Activated CD8-positive, alpha-beta memory T cell treated with anti-CD3 and anti-CD28 coated beads, Interleukin-2, amount 50 U/mL, for 4 hours (primary cell): Measurements from ENCODE around the gene PTBP2.
A peak's percentile ranks its signal among the peaks of the same experiment; 100 is the strongest.

Experiments used
- DNase-seq: peaks from one replicate; pipeline ENCODE4 v3.0.0-alpha.2; 2020

Gene PTBP2

GRCh38 chr1:96721416-96722160, at the start of gene PTBP2:
Gene PTBP2 (plus strand): TSS chr1:96721784. CDS start chr1:96721865, 81 bp downstream.
- peak; percentile 81 for DNase-seq

DNA sequence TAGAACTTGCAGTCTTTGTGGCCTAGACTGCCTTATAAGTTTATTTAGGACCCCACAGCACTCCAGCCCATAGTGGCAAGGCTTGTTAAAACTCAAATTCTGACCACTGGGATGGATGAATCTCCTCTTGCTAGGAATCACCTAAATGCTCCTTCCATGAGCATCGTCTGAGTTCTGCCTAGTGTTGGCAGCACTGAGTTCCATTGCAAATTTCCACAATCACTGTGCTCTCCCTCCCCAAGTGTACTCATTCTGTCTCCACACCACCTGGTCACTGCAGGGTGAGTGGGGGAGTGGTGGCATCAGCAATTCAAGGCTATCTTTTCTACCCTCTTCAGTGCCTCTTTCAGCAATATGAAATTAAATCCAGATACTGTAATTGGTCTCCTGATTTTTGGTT, 46.7 kb upstream of the PTBP2 start:
- no peak for DNase-seq

DNA sequence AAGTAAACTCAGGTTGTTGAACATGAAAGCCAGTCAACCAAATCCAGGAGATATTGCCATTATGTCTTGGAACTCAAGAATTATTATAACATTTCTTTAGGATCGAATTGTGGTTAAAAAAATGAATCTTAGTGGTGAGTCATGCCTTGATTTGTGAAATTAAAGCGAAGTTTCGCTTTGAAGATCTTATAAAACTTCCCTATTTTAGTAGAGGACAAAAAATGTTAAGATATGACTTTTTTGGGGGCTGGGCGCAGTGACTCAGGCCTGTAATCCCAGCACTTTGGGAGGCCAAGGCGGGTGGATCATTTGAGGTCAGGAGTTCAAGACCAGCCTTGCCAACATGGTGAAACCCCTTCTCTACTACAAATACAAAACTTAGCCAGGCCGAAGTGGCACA, 39.5 kb upstream of the PTBP2 start:
- DNase-seq: no peak

- no peak for DNase-seq
These were observed 37.7 kb upstream of the PTBP2 start for GRCh38 chr1:96683931-96684330.

DNA sequence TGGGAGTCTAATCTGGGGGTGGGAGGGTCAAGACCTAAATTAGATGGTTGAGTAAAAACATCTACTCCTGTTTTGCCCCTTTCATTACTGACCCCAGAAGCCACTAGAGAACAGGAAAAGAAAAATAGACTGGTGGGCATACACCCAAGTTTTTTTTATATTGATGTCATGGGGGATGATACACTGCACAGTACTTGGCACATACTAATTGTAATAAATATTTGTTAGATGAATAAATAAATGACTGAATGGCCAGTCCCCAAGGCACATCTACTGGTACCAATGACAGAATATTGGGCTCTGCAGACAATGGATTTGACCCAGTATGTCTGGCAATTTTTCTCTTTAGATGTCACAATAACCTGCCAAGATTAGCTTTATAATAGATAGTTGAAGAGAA, 36.8 kb upstream of the PTBP2 start:
- DNase-seq: no peak

GRCh38 chr1:96688767-96689166, 32.8 kb upstream of the PTBP2 start:
- DNase-seq: no peak

- no peak for DNase-seq
These were observed 25.6 kb upstream of the PTBP2 start for GRCh38 chr1:96695954-96696353.

GRCh38 chr1:96698342-96698983, 23.1 kb upstream of the PTBP2 start:
- no peak for DNase-seq

DNA sequence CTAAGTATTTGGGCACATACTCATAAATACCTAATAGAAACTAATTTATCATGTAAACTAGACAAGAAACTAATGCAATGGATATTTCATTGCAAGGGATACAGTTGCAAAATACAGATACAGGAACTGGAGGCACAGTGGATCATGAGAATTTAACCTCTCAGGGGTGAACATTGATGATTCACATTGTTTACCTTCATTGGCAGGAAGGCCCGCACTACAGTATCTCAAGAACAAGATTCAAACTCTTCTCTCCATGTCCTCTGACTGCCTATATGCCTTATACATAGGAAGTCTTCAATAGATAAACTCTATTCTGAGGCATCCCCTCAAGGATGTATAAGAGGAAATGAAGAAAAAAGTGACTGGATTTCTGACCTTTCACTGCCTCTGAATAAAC, 18.4 kb upstream of the PTBP2 start:
- no peak for DNase-seq

DNA sequence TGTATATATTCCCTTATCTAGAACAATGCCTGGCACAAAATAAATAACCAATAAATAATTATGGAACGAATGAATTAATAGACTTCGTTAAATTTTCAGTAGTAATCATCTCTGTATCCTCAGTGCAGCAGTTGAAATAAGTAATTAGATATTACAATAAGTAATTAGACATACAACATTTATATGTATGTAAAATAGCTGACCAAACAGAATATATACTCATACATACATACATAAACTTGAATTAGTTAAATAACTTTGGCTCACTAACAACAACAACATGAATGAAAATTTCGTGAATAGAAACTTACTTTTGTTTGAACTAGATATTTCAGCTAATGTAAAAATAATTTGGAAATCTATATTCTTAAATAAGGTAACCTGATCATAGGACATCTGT, 14.6 kb upstream of the PTBP2 start:
- DNase-seq: no peak

- no peak for DNase-seq
These were observed 13.1 kb upstream of the PTBP2 start for GRCh38 chr1:96708482-96708881.

GRCh38 chr1:96710708-96711477, 10.7 kb upstream of the PTBP2 start:
- no peak for DNase-seq

DNA sequence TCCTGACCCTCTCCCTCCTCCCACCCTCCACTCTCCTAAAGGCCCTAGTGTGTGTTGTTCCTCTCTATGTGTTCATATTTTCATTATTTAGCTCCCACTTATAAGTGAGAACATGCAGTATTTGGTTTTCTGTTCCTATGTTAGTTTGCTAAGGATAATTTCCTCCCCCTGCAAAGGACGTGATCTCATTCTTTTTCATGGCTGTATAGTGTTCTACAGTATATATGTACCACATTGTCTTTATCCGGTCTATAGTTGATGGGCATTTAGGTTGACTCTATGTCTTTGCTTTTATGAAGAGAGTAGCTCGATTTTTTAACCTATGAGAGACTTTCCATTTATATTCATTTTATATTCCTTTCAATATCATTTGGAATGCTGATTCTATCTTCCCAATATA, 7.9 kb upstream of the PTBP2 start:
- DNase-seq: no peak

DNA sequence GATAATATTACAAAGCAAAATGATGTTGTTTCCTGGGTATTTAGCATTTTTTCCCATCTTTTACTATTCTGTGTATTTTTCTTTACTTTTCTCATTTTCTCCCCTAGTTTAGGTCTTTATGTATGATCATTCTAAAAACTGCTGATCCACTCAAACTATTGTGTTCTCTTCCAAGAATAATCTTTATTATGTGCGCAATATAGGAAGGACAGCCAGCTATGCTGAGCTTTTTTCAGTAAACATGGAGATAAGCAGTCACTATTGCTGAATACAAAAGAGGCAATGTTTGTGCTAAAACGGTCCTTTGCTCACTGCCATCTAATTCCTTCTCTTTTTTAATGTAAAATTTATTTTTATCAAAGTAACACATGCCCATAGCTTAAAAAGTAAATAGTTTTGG, 6.7 kb upstream of the PTBP2 start:
- no peak for DNase-seq

GRCh38 chr1:96715482-96715881, 6.1 kb upstream of the PTBP2 start:
- DNase-seq: no peak

- DNase-seq: no peak
These were observed 550 bp upstream of the PTBP2 start for GRCh38 chr1:96721053-96721415.

DNA sequence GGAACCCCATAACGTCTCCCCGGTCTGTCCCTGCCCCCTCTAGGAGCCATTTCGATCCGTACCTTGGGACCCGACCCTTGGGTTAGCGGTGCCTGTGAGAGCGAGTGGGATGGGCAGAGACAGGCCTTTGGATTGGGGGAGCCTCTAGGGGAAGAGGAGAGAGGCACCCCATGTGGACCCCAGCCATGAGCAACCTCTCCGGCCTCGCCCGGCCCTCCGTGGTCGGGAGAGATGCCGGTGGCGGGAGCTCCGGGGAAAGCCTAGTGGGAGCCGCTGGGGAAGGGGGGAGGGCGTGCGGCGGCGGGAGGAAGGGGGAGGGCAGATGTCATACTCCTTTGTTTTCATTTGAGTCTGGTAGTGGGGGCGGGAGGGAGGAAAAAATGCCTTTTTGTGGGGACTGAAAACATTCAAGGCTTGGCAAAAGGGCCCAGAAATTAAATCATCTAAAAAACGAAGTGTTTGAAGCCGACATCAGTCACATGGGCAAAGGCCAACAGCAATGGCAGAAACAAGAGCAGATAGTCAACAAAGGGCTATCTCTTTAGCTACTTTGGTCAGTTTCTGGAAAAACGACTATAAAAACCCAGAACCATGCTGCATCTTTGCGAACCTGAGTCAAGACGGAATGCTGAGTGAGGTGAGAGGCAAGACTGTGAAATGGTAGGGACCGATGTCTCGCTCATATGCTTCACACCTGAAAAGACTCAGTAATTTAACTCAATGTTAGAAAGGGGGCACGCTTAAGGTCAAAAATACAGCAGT, 758 bp downstream of the PTBP2 start:
- peak; percentile 53 for DNase-seq

DNA sequence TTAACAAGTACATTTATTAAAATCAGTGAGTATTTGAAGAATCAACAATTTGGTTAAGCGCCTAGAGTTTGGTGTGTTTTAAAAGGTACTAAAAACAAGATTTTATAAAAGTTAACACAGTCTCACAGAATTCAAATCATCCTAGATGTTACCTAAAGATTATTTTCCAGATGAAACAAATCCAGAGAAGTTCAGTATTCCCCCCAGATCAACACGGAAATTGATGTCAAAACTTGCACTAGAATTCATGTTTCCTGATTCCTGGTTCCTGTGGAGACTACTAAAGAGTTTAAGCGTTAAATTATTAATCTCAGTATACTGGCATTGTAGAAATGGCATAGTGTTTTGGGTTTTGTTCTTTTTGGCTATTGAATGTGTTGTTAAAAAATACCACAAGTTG, 1.4 kb downstream of the PTBP2 start:
- no peak for DNase-seq

DNA sequence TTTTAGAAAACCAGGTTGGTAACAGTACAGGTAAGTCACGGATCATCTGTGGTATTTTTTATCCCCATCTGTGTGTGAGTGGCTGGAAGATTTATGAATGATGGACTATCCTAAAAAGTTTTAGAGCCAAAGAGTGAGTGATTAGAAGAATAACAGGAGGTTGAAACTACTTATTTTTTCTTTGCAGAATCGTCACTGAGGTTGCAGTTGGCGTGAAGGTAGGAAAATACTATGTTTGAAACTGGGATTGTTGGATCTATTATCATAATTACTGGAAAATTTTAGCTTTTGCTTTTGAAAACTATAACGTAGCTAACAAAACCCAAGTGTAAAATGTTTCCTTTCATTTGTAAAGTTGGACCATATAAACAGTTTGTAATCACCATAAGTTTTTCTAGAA, 1.8 kb downstream of the PTBP2 start:
- no peak for DNase-seq

- no peak for DNase-seq
These were observed 2.4 kb downstream of the PTBP2 start for GRCh38 chr1:96723936-96724335.

GRCh38 chr1:96727860-96728259, 6.3 kb downstream of the PTBP2 start:
- no peak for DNase-seq

GRCh38 chr1:96730574-96731298, 9.2 kb downstream of the PTBP2 start:
- DNase-seq: no peak

GRCh38 chr1:96741335-96741734, 19.8 kb downstream of the PTBP2 start:
- no peak for DNase-seq
